Prostate gland (tissue), 2 donors: ENCODE data around the gene USP9Y. TPM values are rescaled to one million over a fixed set of nuclear protein-coding genes. Genes with fewer than 3 reads are reported as not detected.

Source experiments
- DNase-seq: peaks from one replicate; pipeline ENCODE4 v3.0.0-alpha.2; 2019; ENCODE audit warnings: low spot score
- H3K27ac ChIP-seq, 2 donors: fragments of 200-600 bp; sonication (generic); 2 replicates each; pipeline ENCODE4 v1.5.1; 2017 to 2019
- H3K27me3 ChIP-seq: fragments of 200-600 bp; sonication (generic); replicated peaks from 2 replicates; pipeline ENCODE4 v1.5.1; 2019; ENCODE audit not compliant: insufficient read depth
- H3K36me3 ChIP-seq, 2 donors: fragments of 200-600 bp; sonication (generic); 1 replicate in 1 of 2; 2 replicates in 1 of 2; pipeline versions ENCODE4 v1.5.1 to v1.8.1; 2017 to 2019
- H3K4me1 ChIP-seq: fragments of 200-600 bp; sonication (generic); replicated peaks from 2 replicates; pipeline ENCODE4 v1.5.1; 2019
- H3K4me3 ChIP-seq, 2 donors: fragments of 200-600 bp; sonication (generic); 2 replicates each; pipeline ENCODE4 v1.5.1; 2017 to 2019
- H3K9me3 ChIP-seq: fragments of 200-600 bp; sonication (generic); 2 replicates; pipeline ENCODE4 v1.5.1; 2017
- CTCF ChIP-seq, 4 experiments: fragments of 200-600 bp in 2 of 4; fragments of 450-650 bp in 2 of 4; sonication (generic) in 2 of 4; IDR thresholded peaks; 1 replicate in 3 of 4; 2 replicates in 1 of 4; pipeline ENCODE4 v1.5.1; 2016 to 2019; ENCODE audit warnings: antibody characterized with exemption in 4 of 4, mild to moderate bottlenecking in 2 of 4, moderate library complexity in 2 of 4
- POLR2A ChIP-seq: fragments of 450-650 bp; IDR thresholded peaks from one replicate; pipeline ENCODE4 v1.6.1; 2016; ENCODE audit warnings: antibody characterized with exemption, mild to moderate bottlenecking
- POLR2AphosphoS5 ChIP-seq: sonication (generic); formaldehyde crosslinking; IDR thresholded peaks from one replicate; pipeline ENCODE4 v1.6.1; 2017; ENCODE audit warnings: antibody characterized with exemption
- WGBS: methylation state at CpG from one replicate; pipeline ENCODE4 v1.1.5; 2018; 5-methylcytosine and 5-hydroxymethylcytosine counted together
- intact Hi-C: fragments of 100-400 bp; cut with DNase I; formaldehyde crosslinking; loops from one replicate; pipeline ENCODE4 v1.14.2; 2022
- total RNA-seq, 2 donors: library from RNA; depleted of rRNA; stranded (reverse); fragments of >200 nt; gene quantifications; one replicate each; pipeline ENCODE4 v1.1.0, GENCODE V29; 2016

USP9Y gene
- total RNA-seq, 2 donors from 2014 or later, result 28.2 to 33.9 TPM

- no peak for TF ChIP-seq CTCF (IDR thresholded peaks at IDR 0.05)
- TF ChIP-seq POLR2AphosphoS5, result no peak
- no peak for TF ChIP-seq POLR2A
- intact Hi-C loops, result no loop called here
- no peaks in the 10 kb centered on the region for H3K9me3 ChIP-seq
- H3K4me1 ChIP-seq, result no peaks in the 10 kb centered on the region
- H3K27me3 ChIP-seq, result no peaks in the 10 kb centered on the region
- no peak overlapping the region for H3K4me3 ChIP-seq
- H3K27ac ChIP-seq, result no peak overlapping the region
- DNase-seq, result no peak
- 79% methylated on average over 2 of the region's 2 CpGs for WGBS
- H3K36me3 ChIP-seq, result no peaks in the 10 kb centered on the region
Measured at GRCh38 chrY:12700087-12700486, 944 bp upstream of the USP9Y start.

- H3K36me3 ChIP-seq, result no peaks in the 10 kb centered on the region
- no peak for DNase-seq
- no peaks in the 10 kb centered on the region for H3K9me3 ChIP-seq
- no peaks in the 10 kb centered on the region for H3K27me3 ChIP-seq
- WGBS, result 25% methylated on average over 1 of the region's 1 CpG
- H3K4me3 ChIP-seq, result no peak overlapping the region
- no peaks in the 10 kb centered on the region for H3K4me1 ChIP-seq
- TF ChIP-seq POLR2AphosphoS5, result no peak
- no peak for TF ChIP-seq CTCF (IDR thresholded peaks at IDR 0.05)
- TF ChIP-seq POLR2A, result no peak
- no peak overlapping the region for H3K27ac ChIP-seq
- intact Hi-C loops, result no loop called here
Measured at GRCh38 chrY:12702174-12702573, 1.1 kb downstream of the USP9Y start.

- intact Hi-C loops, result no loop called here
- no peak overlapping the region for H3K4me3 ChIP-seq
- no peaks in the 10 kb centered on the region for H3K36me3 ChIP-seq
- H3K27ac ChIP-seq, result no peak overlapping the region
- no peaks in the 10 kb centered on the region for H3K4me1 ChIP-seq
- no peaks in the 10 kb centered on the region for H3K27me3 ChIP-seq
- WGBS, result 43% methylated on average over 2 of the region's 2 CpGs
- DNase-seq, result no peak
- H3K9me3 ChIP-seq, result no peaks in the 10 kb centered on the region
- TF ChIP-seq POLR2A, result no peak
- TF ChIP-seq POLR2AphosphoS5, result no peak
- no peak for TF ChIP-seq CTCF (IDR thresholded peaks at IDR 0.05)
Measured at GRCh38 chrY:12710460-12710859, 9.4 kb downstream of the USP9Y start.

GRCh38 chrY:12715376-12715775 lies 14.3 kb downstream of the USP9Y start:
- WGBS, result 95% methylated on average over 6 of the region's 6 CpGs

More at GRCh38 chrY:12715376-12715775, 14.3 kb downstream of the USP9Y start:
- Histone ChIP-seq H3K4me1 (no peaks in the 10 kb centered on the region), H3K9me3 (no peaks in the 10 kb centered on the region), H3K27ac (no peak overlapping the region), H3K4me3 (no peak overlapping the region), H3K27me3 (no peaks in the 10 kb centered on the region), H3K36me3 (no peaks in the 10 kb centered on the region)
- DNase-seq, result no peak
- no peak for TF ChIP-seq POLR2AphosphoS5
- TF ChIP-seq CTCF (IDR thresholded peaks at IDR 0.05), result no peak
- no peak for TF ChIP-seq POLR2A
- intact Hi-C loops, result no loop called here
